NCI-H2107 (cell line): Measurements from ENCODE around the gene SFXN5.

Experiments
- DNase-seq: peaks from one replicate; lab custom pipeline; 2025; lab: John Stamatoyannopoulos, UW

SFXN5 gene

GRCh38 chr2:72897785-72898584, 173.5 kb downstream of the SFXN5 start:
- no peak for DNase-seq

GRCh38 chr2:72896446-72896845, 175.1 kb downstream of the SFXN5 start:
- DNase-seq: no peak

GRCh38 chr2:72895759-72896281, 175.7 kb downstream of the SFXN5 start:
- DNase-seq: no peak

- DNase-seq: no peak
These were observed 176.4 kb downstream of the SFXN5 start for GRCh38 chr2:72895154-72895553.

GRCh38 chr2:72894514-72894913, 177.0 kb downstream of the SFXN5 start:
- no peak for DNase-seq

- DNase-seq: no peak
These were observed 177.8 kb downstream of the SFXN5 start for GRCh38 chr2:72893594-72894319.

GRCh38 chr2:72892506-72893173, 178.9 kb downstream of the SFXN5 start:
- DNase-seq: peak; percentile 72
